Astrocyte of the spinal cord (primary cell): ENCODE data around the gene RNF20.

Experiments
- DNase-seq: peaks from one replicate; pipeline ENCODE4 v3.0.0; 2011; ENCODE audit warnings: low read depth, low spot score
- H3K4me3 ChIP-seq: 2 replicates; pipeline ENCODE4 v1.5.1; 2011; ENCODE audit warnings: low read depth, mild to moderate bottlenecking, low read length, moderate library complexity
- CTCF ChIP-seq: IDR thresholded peaks from 2 replicates; pipeline ENCODE4 v1.5.1; 2012; ENCODE audit warnings: low read depth, mild to moderate bottlenecking, low read length, inconsistent platforms
- in situ Hi-C: cut with HindIII; loops from 2 replicates; pipeline ENCODE4 v1.10.0; 2017; ENCODE audit warnings: low sequenced_read_pairs

The RNF20 gene

GRCh38 chr9:101495810-101496209, 37.8 kb upstream of the RNF20 start:
- in situ Hi-C loops = no loop called here
- DNase-seq = peak; percentile 46
- no peak overlapping the region for H3K4me3 ChIP-seq
- no peak for TF ChIP-seq CTCF

GRCh38 chr9:101498323-101498722, 35.3 kb upstream of the RNF20 start:
- H3K4me3 ChIP-seq = no peak overlapping the region
- in situ Hi-C loops = no loop called here
- no peak for DNase-seq
- TF ChIP-seq CTCF = no peak

- DNase-seq = no peak
- H3K4me3 ChIP-seq = no peak overlapping the region
- in situ Hi-C loops = no loop called here
- no peak for TF ChIP-seq CTCF
These were observed 29.5 kb upstream of the RNF20 start for GRCh38 chr9:101504188-101504587.

GRCh38 chr9:101508211-101508610, 25.4 kb upstream of the RNF20 start:
- TF ChIP-seq CTCF = no peak
- in situ Hi-C loops = no loop called here
- DNase-seq = no peak
- no peak overlapping the region for H3K4me3 ChIP-seq

GRCh38 chr9:101509572-101509971, 24.1 kb upstream of the RNF20 start:
- no peak for TF ChIP-seq CTCF
- in situ Hi-C loops = no loop called here
- no peak for DNase-seq
- H3K4me3 ChIP-seq = no peak overlapping the region

GRCh38 chr9:101510459-101510858, 23.2 kb upstream of the RNF20 start:
- TF ChIP-seq CTCF = no peak
- in situ Hi-C loops = no loop called here
- DNase-seq = no peak
- H3K4me3 ChIP-seq = no peak overlapping the region

GRCh38 chr9:101511009-101511408, 22.6 kb upstream of the RNF20 start:
- H3K4me3 ChIP-seq = no peak overlapping the region
- DNase-seq = no peak
- TF ChIP-seq CTCF = no peak
- in situ Hi-C loops = no loop called here
